Liver (tissue), 5 donors: ENCODE measurements around the gene EIF4E3. TPM values are rescaled to one million over a fixed set of nuclear protein-coding genes. Genes with fewer than 3 reads are reported as not detected.

ENCODE experiments used
- FOXA1 ChIP-seq: IDR thresholded peaks from 2 replicates; pipeline ENCODE4 v1.6.1; 2016; ENCODE audit warnings: antibody characterized with exemption
- HNF4G ChIP-seq: IDR thresholded peaks from 2 replicates; pipeline ENCODE4 v1.6.1; 2016; ENCODE audit warnings: antibody characterized with exemption
- RXRA ChIP-seq, 2 donors: IDR thresholded peaks; 2 replicates each; pipeline ENCODE4 v1.6.1; 2017 to 2018; ENCODE audit warnings: antibody characterized with exemption in 2 of 2, mild to moderate bottlenecking in 1 of 2
- SP1 ChIP-seq: IDR thresholded peaks from 2 replicates; pipeline ENCODE4 v1.6.1; 2018; ENCODE audit warnings: antibody characterized with exemption, mild to moderate bottlenecking
- TAF1 ChIP-seq: conservative IDR thresholded peaks from 2 replicates; pipeline ENCODE4 v1.6.1; 2016; ENCODE audit warnings: antibody characterized with exemption, mild to moderate bottlenecking
- YY1 ChIP-seq: IDR thresholded peaks from 2 replicates; pipeline ENCODE4 v1.6.1; 2016; ENCODE audit warnings: antibody characterized with exemption, mild to moderate bottlenecking
- polyA plus RNA-seq, 2 donors: library from polyadenylated mRNA; stranded (reverse) in 1 of 2; unstranded in 1 of 2; fragments of 200-250 nt in 1 of 2; fragments of >200 nt in 1 of 2; fragmentation: Nextera tagmentation in 1 of 2; extraction: Ambion mirVana in 1 of 2; gene quantifications; one replicate each; pipeline versions ENCODE4 v1.2.1 to v1.2.3, GENCODE V29; 2013 to 2015
- total RNA-seq, 2 donors: library from RNA; depleted of rRNA; stranded (reverse); fragments of >200 nt; gene quantifications; one replicate each; pipeline ENCODE4 v1.2.3, GENCODE V29; 2014
- TF ChIP-seq, protein P1 (sequence below): IDR thresholded peaks from 2 replicates; pipeline ENCODE4 v1.6.1; 2016; ENCODE audit warnings: antibody characterized with exemption, mild to moderate bottlenecking
- TF ChIP-seq, protein P2 (sequence below): IDR thresholded peaks from 2 replicates; pipeline ENCODE4 v1.6.1; 2016; ENCODE audit warnings: antibody characterized with exemption
- TF ChIP-seq, protein P3 (sequence below): IDR thresholded peaks from 2 replicates; pipeline ENCODE4 v1.6.1; 2016; ENCODE audit warnings: antibody characterized with exemption
- donor health status: healthy.
- donor health status: healthy.
- donor health status: healthy.

Gene EIF4E3
- total and polyA plus RNA-seq, 4 donors = 1.1 to 4.0 (median 2.6) TPM

DNA sequence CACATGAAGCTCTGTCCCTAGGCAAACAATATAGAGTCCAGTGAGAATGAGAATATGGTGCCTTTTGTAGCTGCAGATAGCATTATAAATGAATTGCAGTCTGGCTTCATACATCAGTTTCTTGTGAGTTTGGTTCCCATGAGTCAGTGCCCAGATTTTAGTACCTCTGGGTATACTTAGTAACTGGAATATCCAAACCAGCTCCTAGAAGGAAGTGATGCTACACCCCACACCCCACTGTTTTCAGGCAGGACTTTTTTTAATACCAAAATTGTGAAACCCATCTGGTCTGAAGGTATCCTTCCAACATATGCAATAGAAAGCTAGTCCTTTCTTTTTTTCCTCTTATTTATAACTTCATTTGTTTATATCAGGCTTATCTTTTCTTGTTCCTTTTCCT lies 99.5 kb downstream of the EIF4E3 start (continued):
- TF ChIP-seq, protein P1, sequence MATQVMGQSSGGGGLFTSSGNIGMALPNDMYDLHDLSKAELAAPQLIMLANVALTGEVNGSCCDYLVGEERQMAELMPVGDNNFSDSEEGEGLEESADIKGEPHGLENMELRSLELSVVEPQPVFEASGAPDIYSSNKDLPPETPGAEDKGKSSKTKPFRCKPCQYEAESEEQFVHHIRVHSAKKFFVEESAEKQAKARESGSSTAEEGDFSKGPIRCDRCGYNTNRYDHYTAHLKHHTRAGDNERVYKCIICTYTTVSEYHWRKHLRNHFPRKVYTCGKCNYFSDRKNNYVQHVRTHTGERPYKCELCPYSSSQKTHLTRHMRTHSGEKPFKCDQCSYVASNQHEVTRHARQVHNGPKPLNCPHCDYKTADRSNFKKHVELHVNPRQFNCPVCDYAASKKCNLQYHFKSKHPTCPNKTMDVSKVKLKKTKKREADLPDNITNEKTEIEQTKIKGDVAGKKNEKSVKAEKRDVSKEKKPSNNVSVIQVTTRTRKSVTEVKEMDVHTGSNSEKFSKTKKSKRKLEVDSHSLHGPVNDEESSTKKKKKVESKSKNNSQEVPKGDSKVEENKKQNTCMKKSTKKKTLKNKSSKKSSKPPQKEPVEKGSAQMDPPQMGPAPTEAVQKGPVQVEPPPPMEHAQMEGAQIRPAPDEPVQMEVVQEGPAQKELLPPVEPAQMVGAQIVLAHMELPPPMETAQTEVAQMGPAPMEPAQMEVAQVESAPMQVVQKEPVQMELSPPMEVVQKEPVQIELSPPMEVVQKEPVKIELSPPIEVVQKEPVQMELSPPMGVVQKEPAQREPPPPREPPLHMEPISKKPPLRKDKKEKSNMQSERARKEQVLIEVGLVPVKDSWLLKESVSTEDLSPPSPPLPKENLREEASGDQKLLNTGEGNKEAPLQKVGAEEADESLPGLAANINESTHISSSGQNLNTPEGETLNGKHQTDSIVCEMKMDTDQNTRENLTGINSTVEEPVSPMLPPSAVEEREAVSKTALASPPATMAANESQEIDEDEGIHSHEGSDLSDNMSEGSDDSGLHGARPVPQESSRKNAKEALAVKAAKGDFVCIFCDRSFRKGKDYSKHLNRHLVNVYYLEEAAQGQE = no peak
- TF ChIP-seq SP1 = no peak
- no peak for TF ChIP-seq HNF4G
- TF ChIP-seq RXRA (IDR thresholded peaks at IDR 0.05) = no peak
- TF ChIP-seq, protein P2, sequence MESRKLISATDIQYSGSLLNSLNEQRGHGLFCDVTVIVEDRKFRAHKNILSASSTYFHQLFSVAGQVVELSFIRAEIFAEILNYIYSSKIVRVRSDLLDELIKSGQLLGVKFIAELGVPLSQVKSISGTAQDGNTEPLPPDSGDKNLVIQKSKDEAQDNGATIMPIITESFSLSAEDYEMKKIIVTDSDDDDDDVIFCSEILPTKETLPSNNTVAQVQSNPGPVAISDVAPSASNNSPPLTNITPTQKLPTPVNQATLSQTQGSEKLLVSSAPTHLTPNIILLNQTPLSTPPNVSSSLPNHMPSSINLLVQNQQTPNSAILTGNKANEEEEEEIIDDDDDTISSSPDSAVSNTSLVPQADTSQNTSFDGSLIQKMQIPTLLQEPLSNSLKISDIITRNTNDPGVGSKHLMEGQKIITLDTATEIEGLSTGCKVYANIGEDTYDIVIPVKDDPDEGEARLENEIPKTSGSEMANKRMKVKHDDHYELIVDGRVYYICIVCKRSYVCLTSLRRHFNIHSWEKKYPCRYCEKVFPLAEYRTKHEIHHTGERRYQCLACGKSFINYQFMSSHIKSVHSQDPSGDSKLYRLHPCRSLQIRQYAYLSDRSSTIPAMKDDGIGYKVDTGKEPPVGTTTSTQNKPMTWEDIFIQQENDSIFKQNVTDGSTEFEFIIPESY = no peak
- TF ChIP-seq, protein P3, sequence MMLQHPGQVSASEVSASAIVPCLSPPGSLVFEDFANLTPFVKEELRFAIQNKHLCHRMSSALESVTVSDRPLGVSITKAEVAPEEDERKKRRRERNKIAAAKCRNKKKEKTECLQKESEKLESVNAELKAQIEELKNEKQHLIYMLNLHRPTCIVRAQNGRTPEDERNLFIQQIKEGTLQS = no peak
- TF ChIP-seq FOXA1 = no peak
- TF ChIP-seq YY1 = no peak
- TF ChIP-seq TAF1 = no peak

Other genes starting within 250 kb of the EIF4E3 start
- gene FOXP1, start 141.7 kb downstream of the EIF4E3 start, total RNA-seq = 10 to 100 TPM; 33.5 to 35.4 TPM
- 10 to 100 TPM in 1 of 2 donors, 1 to 10 TPM in 1; 4.9 to 30.5 TPM for gene FOXP1, start 141.7 kb downstream of the EIF4E3 start, polyA plus RNA-seq
- gene GPR27, start 28.5 kb upstream of the EIF4E3 start, total RNA-seq = under 1 TPM; 0.17 to 0.65 TPM
- gene GPR27, start 28.5 kb upstream of the EIF4E3 start, polyA plus RNA-seq = under 1 TPM in 1 of 2 donors, not detected in 1; 0.09 TPM
- gene PROK2, start 59.7 kb upstream of the EIF4E3 start, total RNA-seq = under 1 TPM; 0.47 to 0.84 TPM
- under 1 TPM; 0.24 to 0.36 TPM for gene PROK2, start 59.7 kb upstream of the EIF4E3 start, polyA plus RNA-seq